GM12878 (cell line): Measurements from ENCODE around the gene ARID4B. TPM values are rescaled to one million over a fixed set of nuclear protein-coding genes. Genes with fewer than 3 reads are reported as not detected.

Experiments
- BCL11A ChIP-seq: IDR thresholded peaks from 2 replicates; pipeline ENCODE4 v1.6.1; 2011; ENCODE audit warnings: low read depth, low read length
- ELK1 ChIP-seq: IDR thresholded peaks from 2 replicates; pipeline ENCODE4 v1.6.1; 2012; ENCODE audit warnings: low read depth, low read length, improper control_type of control experiment
- FOS ChIP-seq: IDR thresholded peaks from 3 replicates; pipeline ENCODE4 v1.6.1; 2011; ENCODE audit warnings: borderline replicate concordance; ENCODE audit not compliant: insufficient read length; ENCODE audit errors: extremely low read depth
- HSF1 ChIP-seq: fragments of 150-350 bp; IDR thresholded peaks from 2 replicates; pipeline ENCODE4 v1.6.1; 2014; ENCODE audit warnings: mild to moderate bottlenecking, low read depth, low read length
- IRF3 ChIP-seq: fragments of 450-650 bp; IDR thresholded peaks from 2 replicates; pipeline ENCODE4 v1.6.1; 2014; ENCODE audit warnings: mild to moderate bottlenecking
- MLLT1 ChIP-seq: fragments of 450-650 bp; IDR thresholded peaks from 2 replicates; pipeline ENCODE4 v1.6.1; 2016; ENCODE audit warnings: mild to moderate bottlenecking
- NFXL1 ChIP-seq: fragments of 450-650 bp; IDR thresholded peaks from 2 replicates; pipeline ENCODE4 v1.6.1; 2017; ENCODE audit warnings: antibody characterized with exemption, mild to moderate bottlenecking, borderline replicate concordance
- POLR2A ChIP-seq: IDR thresholded peaks from 2 replicates; pipeline ENCODE4 v1.6.1; 2011; ENCODE audit warnings: low read depth, mild to moderate bottlenecking, low read length
- RB1 ChIP-seq: fragments of 450-650 bp; formaldehyde crosslinking; IDR thresholded peaks from 2 replicates; pipeline ENCODE4 v1.6.1; 2017; ENCODE audit warnings: mild to moderate bottlenecking, borderline replicate concordance
- RCOR1 ChIP-seq: conservative IDR thresholded peaks from 2 replicates; pipeline ENCODE4 v1.6.1; 2012; ENCODE audit warnings: low read depth, low read length, improper control_type of control experiment
- RELA ChIP-seq: fragments of 450-650 bp; IDR thresholded peaks from 2 replicates; pipeline ENCODE4 v1.8.0; 2014; ENCODE audit warnings: borderline replicate concordance; ENCODE audit not compliant: partially characterized antibody
- SIX5 ChIP-seq: IDR thresholded peaks from 2 replicates; pipeline ENCODE4 v1.6.1; 2011; ENCODE audit warnings: mild to moderate bottlenecking, low read depth, low read length, moderate library complexity; ENCODE audit not compliant: severe bottlenecking
- SMAD1 ChIP-seq: fragments of 450-650 bp; IDR thresholded peaks from 2 replicates; pipeline ENCODE4 v1.6.1; 2018; ENCODE audit warnings: mild to moderate bottlenecking, low read depth; ENCODE audit not compliant: partially characterized antibody
- STAT1 ChIP-seq: fragments of 450-650 bp; conservative IDR thresholded peaks from 2 replicates; pipeline ENCODE4 v1.6.1; 2014; ENCODE audit warnings: antibody characterized with exemption, mild to moderate bottlenecking
- YBX1 ChIP-seq: fragments of 450-650 bp; IDR thresholded peaks from 2 replicates; pipeline ENCODE4 v1.6.1; 2016; ENCODE audit warnings: antibody characterized with exemption
- ZBED1 ChIP-seq: IDR thresholded peaks from 2 replicates; pipeline ENCODE4 v1.6.1; 2016; ENCODE audit warnings: borderline replicate concordance
- ZBTB33 ChIP-seq: fragments of 450-650 bp; IDR thresholded peaks from 2 replicates; pipeline ENCODE4 v1.6.1; 2017; ENCODE audit warnings: mild to moderate bottlenecking
- ZZZ3 ChIP-seq: IDR thresholded peaks from 2 replicates; pipeline ENCODE4 v1.6.1; 2011; ENCODE audit warnings: low read depth; ENCODE audit not compliant: control insufficient read depth, insufficient read length
- polyA plus RNA-seq, 11 experiments: library from polyadenylated mRNA; depleted of rRNA in 4 of 11; unstranded in 6 of 11; stranded (reverse) in 5 of 11; fragments of >200 nt; fragmentation: Nextera tagmentation in 4 of 11; fragmentation: Illumina TruSeq in 1 of 11; extraction: Ambion mirVana in 4 of 11; extraction: Trizol in 1 of 11; gene quantifications; 1 replicate in 1 of 11; 2 replicates in 10 of 11; pipeline versions ENCODE4 v1.2.1 to v1.2.3, GENCODE V29; 2011 to 2016; ENCODE audit warnings: inconsistent platforms in 2 of 11, missing spikeins in 2 of 11, low read depth in 1 of 11
- total RNA-seq, 4 experiments: library from RNA; depleted of rRNA in 3 of 4; stranded (reverse); fragments of >200 nt in 3 of 4; fragmentation: Illumina TruSeq in 1 of 4; extraction: Trizol in 1 of 4; gene quantifications; 2 replicates each; pipeline versions ENCODE4 v1.2.1 to v1.2.3, GENCODE V29; 2013 to 2021

The ARID4B gene
- total and polyA plus RNA-seq, 10 of the 15 experiments (the other 5 are each of a cell fraction or from before 2014, with no cell fraction given): 13.6 to 39.1 (median 28.0) TPM

GRCh38 chr1:235328271-235329138 is 526 bp upstream of the ARID4B start, which contains the start of gene GGPS1 (continued):
- TF ChIP-seq YBX1 (no peak), BCL11A (0 out of 2 replicates have a peak, but pooled peaks have one; percentile 4), STAT1 (no peak), RCOR1 (0 out of 2 replicates have a peak, but pooled peaks have one; percentile 75), ZBED1 (0 out of 2 replicates have a peak, but pooled peaks have one; percentile 14), SMAD1 (peak; percentile 74), RELA (peak; percentile 66), SIX5 (peak; percentile 81), NFXL1 (no peak), ZBTB33 (no peak), POLR2A (peak; percentile 87), ELK1 (peak; percentile 47; the same call in 1 of the 2 replicates), ZZZ3 (no peak), RB1 (no peak), MLLT1 (peak; percentile 76; the same call in 1 of the 2 replicates), HSF1 (no peak), IRF3 (no peak; the same call in 1 of the 2 replicates), FOS (peak; percentile 53)
